Heart left ventricle (tissue), 16 donors: ENCODE data around the gene TENT4B. TPM values are rescaled to one million over a fixed set of nuclear protein-coding genes. Genes with fewer than 3 reads are reported as not detected.

ENCODE experiments used
- ATAC-seq, 4 donors: fragments of 200-7000 bp; cut with Tn5 transposase; one replicate each; pipeline ENCODE4 v1.9.1; 2020 to 2022; ENCODE audit warnings: moderate library complexity in 4 of 4, mild to moderate bottlenecking in 3 of 4, moderate number of reproducible peaks in 1 of 4
- DNase-seq, 5 donors: peaks; one replicate each; pipeline ENCODE4 v3.0.0-alpha.2; 2020
- H3K27ac ChIP-seq, 12 donors: fragments of 200-600 bp; sonication (generic) in 4 of 12; one replicate each; pipeline versions ENCODE4 v1.5.0 to v1.8.0; 2016 to 2022; ENCODE audit warnings: mild to moderate bottlenecking in 2 of 12
- H3K27me3 ChIP-seq, 9 donors: fragments of 200-600 bp; sonication (generic) in 2 of 9; one replicate each; pipeline versions ENCODE4 v1.5.1 to v1.8.0; 2016 to 2022; ENCODE audit warnings: mild to moderate bottlenecking in 3 of 9
- H3K36me3 ChIP-seq, 9 donors: fragments of 200-600 bp; sonication (generic) in 2 of 9; one replicate each; pipeline versions ENCODE4 v1.5.0 to v1.8.0; 2018 to 2022; ENCODE audit warnings: mild to moderate bottlenecking in 2 of 9
- H3K4me1 ChIP-seq, 12 donors: fragments of 200-600 bp; sonication (generic) in 4 of 12; one replicate each; pipeline versions ENCODE4 v1.5.0 to v1.8.0; 2016 to 2022; ENCODE audit warnings: mild to moderate bottlenecking in 3 of 12
- H3K4me3 ChIP-seq, 12 donors: fragments of 200-600 bp; sonication (generic) in 4 of 12; one replicate each; pipeline versions ENCODE4 v1.5.0 to v1.8.0; 2017 to 2022; ENCODE audit warnings: mild to moderate bottlenecking in 9 of 12, moderate library complexity in 4 of 12
- H3K9me3 ChIP-seq, 12 donors: fragments of 200-600 bp; sonication (generic) in 4 of 12; one replicate each; pipeline versions ENCODE4 v1.5.0 to v1.8.0; 2016 to 2022; ENCODE audit warnings: mild to moderate bottlenecking in 1 of 12
- POLR2A ChIP-seq, 2 donors: fragments of 450-650 bp; IDR thresholded peaks; one replicate each; pipeline ENCODE4 v1.6.1; 2017; ENCODE audit warnings: antibody characterized with exemption in 2 of 2, mild to moderate bottlenecking in 2 of 2, moderate library complexity in 2 of 2
- WGBS, 4 donors: extraction: QIAGEN DNeasy Blood & Tissue Kit in 2 of 4; methylation state at CpG; one replicate each; pipeline versions ENCODE4 v1.1.5 to v1.1.7; 2013 to 2018; 5-methylcytosine and 5-hydroxymethylcytosine counted together
- intact Hi-C, 10 donors: fragments of 100-400 bp; cut with DNase I; formaldehyde crosslinking; loops; one replicate each; pipeline versions ENCODE4 v1.11.1 to v1.14.2; 2022
- polyA plus RNA-seq, 2 donors: library from polyadenylated mRNA; stranded (reverse); fragments of 200-250 nt; gene quantifications; one replicate each; pipeline ENCODE4 v1.2.3, GENCODE V29; 2013
- total RNA-seq, 9 donors: library from RNA; depleted of rRNA in 2 of 9; stranded (reverse); fragments of >200 nt in 2 of 9; fragmentation: NEBNext Ultra II Directional in 3 of 9; extraction: Animal tissue kit (Norgen Biotek cat#: 25700) in 3 of 9; gene quantifications; one replicate each; pipeline versions ENCODE4 v1.1.0 to v1.2.4, GENCODE V29; 2016 to 2023
- TF ChIP-seq, protein P1 (sequence below), 12 donors: fragments of 200-600 bp; sonication (generic) in 4 of 12; IDR thresholded peaks; one replicate each; pipeline versions ENCODE4 v1.5.0 to v1.8.0; 2018 to 2022; ENCODE audit warnings: antibody characterized with exemption in 12 of 12, mild to moderate bottlenecking in 5 of 12
- donor health status: ischemic (EF 13 %, LVEDD 7.1; RV severe dilation, severe dysfunction).
- donor health status: healthy with polysubstance abuse.
- donor health status: DM: no; HTN: yes; CAD: no.
- donor health status: DM: no; HTN: no; CAD: no.
- donor health status: ischemic (EF 25% LVEDD 6.9; RV normal size, moderate dysfunction).
- donor health status: ischemic (EF 25% LVEDD 5.7; RV mildly dilated, moderate dysfunction).
- donor health status: healthy.
- donor health status: DM: yes; HTN: yes; CAD: no.
- donor health status: ischemic (EF 35%, LVEDD 5.7; RV mildly dilated, moderate dysfunction).
- donor health status: nonischemic (EF 11% LVEDD 7.7; RV severe dilation, severe dysfunction).
- donor health status: DM: yes; HTN: yes; CAD: no.
- donor health status: PGD.
- donor health status: ischemic (EF 29% LVEDD 5.4; RV normal size, mild dysfunction).
- donor health status: nonischemic (EF 23%, LVEDD 6.1; RV moderate dilation, normal function).

The TENT4B gene
- total and polyA plus RNA-seq, 11 donors = 2.2 to 8.8 (median 6.5) TPM

DNA sequence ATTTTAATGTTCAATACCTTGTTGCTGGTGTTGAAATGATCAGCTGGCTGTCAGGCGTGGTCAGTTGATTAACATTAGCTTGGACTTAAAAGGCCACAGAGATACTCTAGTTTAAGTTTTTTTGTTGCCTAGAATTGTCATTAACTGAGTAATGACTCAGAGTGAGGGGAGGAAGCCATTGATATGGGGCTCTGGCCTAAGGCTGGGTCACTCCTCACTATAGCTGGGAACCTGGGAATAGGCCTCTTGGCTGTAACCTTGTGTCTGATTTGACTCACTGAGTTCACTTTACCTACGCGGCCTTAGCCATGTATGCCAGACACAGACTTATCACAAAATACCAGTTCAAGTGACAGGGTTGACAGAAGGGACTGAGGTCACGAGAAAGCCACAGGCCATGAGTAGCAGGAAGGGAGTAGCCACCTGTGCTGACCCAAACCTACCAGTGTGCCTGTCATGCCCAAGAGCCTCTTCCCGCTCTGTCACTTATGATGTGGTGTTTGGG, 75.3 kb downstream of the TENT4B start:
- no peak for DNase-seq
- intact Hi-C loops = no loop called here
- H3K27me3 ChIP-seq = no peaks in the 10 kb centered on the region
- peaks cover 0 to 3% (median 0%) of the 10 kb centered on the region in 12 donors for H3K4me1 ChIP-seq
- no peak for ATAC-seq
- no peak overlapping the region for H3K27ac ChIP-seq
- no peak overlapping the region for H3K4me3 ChIP-seq
- 89 to 95% (median 91%) methylated on average over 5 of the region's 5 CpGs for WGBS, 4 donors
- TF ChIP-seq POLR2A (IDR thresholded peaks at IDR 0.05) = no peak
- TF ChIP-seq, protein P1, sequence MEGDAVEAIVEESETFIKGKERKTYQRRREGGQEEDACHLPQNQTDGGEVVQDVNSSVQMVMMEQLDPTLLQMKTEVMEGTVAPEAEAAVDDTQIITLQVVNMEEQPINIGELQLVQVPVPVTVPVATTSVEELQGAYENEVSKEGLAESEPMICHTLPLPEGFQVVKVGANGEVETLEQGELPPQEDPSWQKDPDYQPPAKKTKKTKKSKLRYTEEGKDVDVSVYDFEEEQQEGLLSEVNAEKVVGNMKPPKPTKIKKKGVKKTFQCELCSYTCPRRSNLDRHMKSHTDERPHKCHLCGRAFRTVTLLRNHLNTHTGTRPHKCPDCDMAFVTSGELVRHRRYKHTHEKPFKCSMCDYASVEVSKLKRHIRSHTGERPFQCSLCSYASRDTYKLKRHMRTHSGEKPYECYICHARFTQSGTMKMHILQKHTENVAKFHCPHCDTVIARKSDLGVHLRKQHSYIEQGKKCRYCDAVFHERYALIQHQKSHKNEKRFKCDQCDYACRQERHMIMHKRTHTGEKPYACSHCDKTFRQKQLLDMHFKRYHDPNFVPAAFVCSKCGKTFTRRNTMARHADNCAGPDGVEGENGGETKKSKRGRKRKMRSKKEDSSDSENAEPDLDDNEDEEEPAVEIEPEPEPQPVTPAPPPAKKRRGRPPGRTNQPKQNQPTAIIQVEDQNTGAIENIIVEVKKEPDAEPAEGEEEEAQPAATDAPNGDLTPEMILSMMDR (IDR thresholded peaks at IDR 0.05) = no peak
- peaks cover 0 to 81% (median 62%) of the 10 kb centered on the region in 9 donors for H3K36me3 ChIP-seq
- no peaks in the 10 kb centered on the region for H3K9me3 ChIP-seq

DNA sequence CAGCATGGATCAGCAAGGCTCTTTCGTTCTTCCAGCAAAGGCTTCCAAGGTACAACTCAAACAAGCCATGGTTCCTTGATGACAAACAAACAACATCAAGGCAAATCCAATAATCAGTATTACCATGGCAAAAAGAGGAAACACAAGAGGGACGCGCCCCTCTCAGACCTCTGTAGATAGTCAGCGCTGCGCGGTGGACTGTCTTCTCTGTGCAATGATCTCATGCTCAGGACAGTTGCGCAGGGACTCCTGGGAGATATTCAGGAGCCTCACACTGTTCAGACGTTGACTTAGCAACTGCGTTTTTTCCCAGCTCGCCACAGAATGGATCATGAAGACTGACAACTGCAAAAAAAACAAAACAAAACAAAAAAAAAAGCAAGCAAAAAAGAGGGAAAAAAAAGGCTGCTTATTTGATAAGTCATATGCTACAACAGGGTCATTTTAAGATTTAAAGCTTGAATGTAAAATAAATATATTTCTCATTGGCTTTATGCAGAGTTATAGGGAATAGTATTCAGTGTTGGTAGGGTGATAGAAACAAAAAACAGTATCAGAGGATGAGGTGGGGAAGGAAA, 76.1 kb downstream of the TENT4B start:
- TF ChIP-seq POLR2A (IDR thresholded peaks at IDR 0.05) = no peak
- TF ChIP-seq, protein P1 (IDR thresholded peaks at IDR 0.05) = no peak
- H3K27ac ChIP-seq = no peak overlapping the region
- H3K4me1 ChIP-seq = peaks cover 0 to 3% (median 0%) of the 10 kb centered on the region in 12 donors
- intact Hi-C loops = no loop called here
- H3K36me3 ChIP-seq = peaks cover 0 to 74% (median 54%) of the 10 kb centered on the region in 9 donors
- WGBS, 4 donors = 88 to 93% (median 91%) methylated on average over 10 of the region's 10 CpGs
- no peak for DNase-seq
- no peak overlapping the region for H3K4me3 ChIP-seq
- no peak for ATAC-seq
- no peaks in the 10 kb centered on the region for H3K27me3 ChIP-seq
- H3K9me3 ChIP-seq = no peaks in the 10 kb centered on the region

DNA sequence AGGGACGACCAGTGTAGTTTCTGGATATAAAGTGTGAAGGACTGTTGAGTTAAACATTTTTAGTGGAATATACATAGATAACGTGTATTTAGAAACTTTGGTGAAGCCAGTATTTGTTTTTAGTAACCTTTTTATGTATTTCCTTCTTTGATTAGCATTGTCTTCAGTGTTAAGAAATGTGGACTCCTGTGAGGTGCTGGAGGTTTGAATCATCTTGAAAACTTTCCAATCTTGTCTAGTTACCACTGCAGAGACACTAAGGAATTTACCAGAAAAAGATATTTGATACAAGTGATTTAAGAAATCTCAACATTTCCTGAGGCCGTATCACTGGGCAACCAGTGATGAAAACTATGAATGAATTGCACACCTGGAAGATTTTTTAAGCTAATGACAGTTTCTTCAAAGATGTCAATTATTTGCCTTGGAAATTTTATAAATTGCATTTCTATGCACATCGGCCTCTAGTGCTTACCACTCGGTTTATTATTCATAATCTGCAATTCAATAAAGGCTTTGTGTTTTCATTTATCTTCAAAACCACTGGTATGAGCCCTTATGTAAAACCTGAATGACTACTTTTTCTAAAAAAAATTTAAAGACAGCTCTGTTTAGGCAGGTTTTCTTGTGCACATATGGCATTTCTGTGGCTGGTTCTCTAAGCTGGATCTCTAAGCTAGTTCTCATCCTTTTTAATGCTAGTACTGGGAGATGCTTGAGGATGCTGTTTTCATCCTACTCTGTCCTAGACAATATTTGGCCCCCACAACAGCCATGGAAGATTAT, 81.9 kb downstream of the TENT4B start:
- ATAC-seq = no peak

More for the DNA sequence above, 81.9 kb downstream of the TENT4B start:
- TF ChIP-seq, protein P1 (IDR thresholded peaks at IDR 0.05) = no peak
- TF ChIP-seq POLR2A (IDR thresholded peaks at IDR 0.05) = no peak
- intact Hi-C loops = loop anchor here in 1 of 10 donors (10.0 kb wide), 1 partner anchor 430 kb away; no protein-coding TSS in a partner anchor
- no peaks in the 10 kb centered on the region for H3K4me1 ChIP-seq
- H3K36me3 ChIP-seq = peaks cover 0 to 17% (median 0%) of the 10 kb centered on the region in 9 donors
- H3K27me3 ChIP-seq = no peaks in the 10 kb centered on the region
- no peak for DNase-seq
- no peak overlapping the region for H3K27ac ChIP-seq
- H3K9me3 ChIP-seq = no peaks in the 10 kb centered on the region
- WGBS, 4 donors = 75 to 83% (median 82%) methylated on average over 5 of the region's 5 CpGs
- H3K4me3 ChIP-seq = no peak overlapping the region
